ENCODE measurements around the gene SIRT2. TPM values are rescaled to one million over a fixed set of nuclear protein-coding genes. Genes with fewer than 3 reads are reported as not detected.

The SIRT2 gene
- total and polyA plus RNA-seq, 5 donors = 57.6 to 96.5 (median 62.4) TPM

DNA sequence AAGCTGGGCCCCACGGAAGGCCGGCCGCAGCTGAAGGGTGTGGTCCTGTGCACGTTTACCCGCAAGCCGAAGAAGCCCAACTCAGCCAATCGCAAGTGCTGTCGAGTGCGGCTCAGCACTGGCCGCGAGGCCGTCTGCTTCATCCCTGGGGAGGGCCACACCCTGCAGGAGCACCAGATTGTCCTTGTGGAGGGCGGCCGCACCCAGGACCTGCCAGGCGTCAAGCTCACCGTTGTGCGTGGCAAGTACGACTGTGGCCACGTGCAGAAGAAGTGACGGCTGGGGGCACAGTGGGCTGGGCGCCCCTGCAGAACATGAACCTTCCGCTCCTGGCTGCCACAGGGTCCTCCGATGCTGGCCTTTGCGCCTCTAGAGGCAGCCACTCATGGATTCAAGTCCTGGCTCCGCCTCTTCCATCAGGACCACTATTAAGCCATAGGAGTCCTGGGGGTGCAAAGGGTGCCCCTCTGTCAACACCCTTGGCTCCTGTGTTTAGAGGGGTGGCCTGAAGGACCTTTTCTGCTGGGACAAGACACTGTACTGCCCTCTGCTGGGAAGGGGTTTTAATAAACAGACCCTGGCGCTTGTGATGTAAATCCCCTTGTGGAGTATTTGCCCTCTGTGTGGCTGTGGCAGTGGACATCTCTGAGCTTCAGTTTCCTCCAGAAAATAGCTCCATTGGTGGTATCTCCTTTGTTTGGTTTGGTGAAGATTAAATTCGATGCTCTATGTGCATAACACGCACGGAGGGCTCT is 33.2 kb upstream of the SIRT2 start:
- WGBS = 88% methylated on average over 29 of the region's 29 CpGs
- no peaks in the 10 kb centered on the region for H3K27me3 ChIP-seq (ENCODE audit: control insufficient read depth, insufficient read depth)
- peak in 2 of 3 donors; percentile 60 to 71 for DNase-seq

DNA sequence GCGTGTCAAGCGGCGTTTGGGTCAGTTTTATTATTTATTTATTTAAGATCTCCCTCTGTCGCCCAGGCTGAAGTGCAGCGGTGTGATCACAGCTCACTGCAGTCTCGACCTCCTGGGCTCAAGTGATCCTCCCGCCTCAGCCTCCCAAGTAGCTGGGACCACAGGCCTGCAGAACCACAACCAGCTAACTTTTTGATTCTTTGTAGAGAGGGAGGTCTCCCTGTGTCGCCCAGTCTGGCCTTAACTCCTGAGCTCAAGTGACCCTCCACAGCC is 32.0 kb upstream of the SIRT2 start:
- ATAC-seq (no peak), DNase-seq (no peak)
- WGBS = 32% methylated on average over 8 of the region's 8 CpGs
- no peak overlapping the region for H3K27ac ChIP-seq (ENCODE audit: low read length)
- no peaks in the 10 kb centered on the region for H3K9me3 ChIP-seq (ENCODE audit: control insufficient read depth, low read length)
- no peaks in the 10 kb centered on the region for H3K27me3 ChIP-seq (ENCODE audit: control insufficient read depth, insufficient read depth)
- H3K4me3 ChIP-seq (ENCODE audit: low read length) = peak overlapping the region; percentile 87
- H3K4me1 ChIP-seq (ENCODE audit: control insufficient read depth, insufficient read depth, low read length) = no peaks in the 10 kb centered on the region
- intact Hi-C loops (cut with DNase I) = loop anchor here in 1 of 4 donors (5.0 kb wide), 1 partner anchor 79 kb away; no protein-coding TSS in a partner anchor

More for the DNA sequence above, 33.2 kb upstream of the SIRT2 start:
- H3K4me1 ChIP-seq (ENCODE audit: control insufficient read depth, insufficient read depth, low read length) = no peaks in the 10 kb centered on the region
- intact Hi-C loops (cut with DNase I) = loop anchor here in 1 of 4 donors (5.0 kb wide), 1 partner anchor 80 kb away; no protein-coding TSS in a partner anchor
- no peak for ATAC-seq
- no peak overlapping the region for H3K4me3 ChIP-seq (ENCODE audit: low read length)
- H3K9me3 ChIP-seq (ENCODE audit: control insufficient read depth, low read length) = no peaks in the 10 kb centered on the region
- H3K27ac ChIP-seq (ENCODE audit: low read length) = no peak overlapping the region

DNA sequence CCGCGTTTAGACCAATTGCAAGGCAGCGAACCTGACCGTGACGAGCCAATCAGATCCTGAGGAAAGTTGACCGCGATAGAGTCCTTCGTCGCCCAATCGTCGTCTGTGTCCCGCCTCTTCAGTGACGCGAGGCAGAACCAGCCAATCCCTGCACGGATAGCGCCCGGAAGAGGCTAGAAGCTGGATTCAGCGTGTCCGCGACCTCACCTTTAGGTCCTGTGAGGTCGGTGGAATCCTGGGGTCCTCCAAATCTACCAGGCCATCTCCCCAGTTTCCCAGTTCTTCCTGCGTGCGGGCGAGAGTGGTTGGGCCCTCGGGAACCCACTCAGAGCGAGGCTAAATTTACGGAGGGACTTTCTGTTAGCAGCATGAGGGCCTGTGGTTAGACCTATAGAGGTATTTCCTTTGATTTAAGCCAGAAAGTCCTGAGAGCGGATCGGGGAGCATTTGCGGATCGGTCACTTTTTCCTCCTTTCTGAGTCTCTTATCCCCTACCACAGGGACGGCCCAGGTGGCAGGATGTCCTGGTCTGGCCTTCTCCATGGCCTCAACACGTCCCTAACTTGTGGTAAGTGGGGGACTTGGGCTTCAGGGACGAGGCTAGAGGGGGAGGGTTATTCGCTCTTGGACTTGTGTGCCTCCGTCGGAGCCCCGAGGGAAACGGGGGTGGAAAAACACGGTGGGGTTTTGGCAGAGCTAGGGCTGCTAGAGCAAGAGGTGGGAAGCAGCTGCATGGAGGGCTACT is 31.5 kb upstream of the SIRT2 start, which contains the start of gene MRPS12:
TSS of gene MRPS12 (plus strand) at position 169 of the 745 bp plus-strand sequence. CDS start at position 520, 351 bp downstream.
- ATAC-seq = peak; percentile 97 to 98
- WGBS = under 1% methylated on average over 40 of the region's 40 CpGs
- Histone ChIP-seq H3K27ac (ENCODE audit: low read length) (peak within 1 kb of the TSS; percentile 75), H3K9me3 (ENCODE audit: control insufficient read depth, low read length) (no peaks in the 10 kb centered on the region), H3K27me3 (ENCODE audit: control insufficient read depth, insufficient read depth) (no peaks in the 10 kb centered on the region), H3K4me1 (ENCODE audit: control insufficient read depth, insufficient read depth, low read length) (no peaks in the 10 kb centered on the region), H3K4me3 (ENCODE audit: low read length) (peak within 1 kb of the TSS; percentile 87)
- DNase-seq = peak; percentile 98 to 99 (median 99)
- intact Hi-C loops (cut with DNase I) = loop anchor here in 1 of 4 donors (5.0 kb wide), 1 partner anchor 79 kb away; no protein-coding TSS in a partner anchor

DNA sequence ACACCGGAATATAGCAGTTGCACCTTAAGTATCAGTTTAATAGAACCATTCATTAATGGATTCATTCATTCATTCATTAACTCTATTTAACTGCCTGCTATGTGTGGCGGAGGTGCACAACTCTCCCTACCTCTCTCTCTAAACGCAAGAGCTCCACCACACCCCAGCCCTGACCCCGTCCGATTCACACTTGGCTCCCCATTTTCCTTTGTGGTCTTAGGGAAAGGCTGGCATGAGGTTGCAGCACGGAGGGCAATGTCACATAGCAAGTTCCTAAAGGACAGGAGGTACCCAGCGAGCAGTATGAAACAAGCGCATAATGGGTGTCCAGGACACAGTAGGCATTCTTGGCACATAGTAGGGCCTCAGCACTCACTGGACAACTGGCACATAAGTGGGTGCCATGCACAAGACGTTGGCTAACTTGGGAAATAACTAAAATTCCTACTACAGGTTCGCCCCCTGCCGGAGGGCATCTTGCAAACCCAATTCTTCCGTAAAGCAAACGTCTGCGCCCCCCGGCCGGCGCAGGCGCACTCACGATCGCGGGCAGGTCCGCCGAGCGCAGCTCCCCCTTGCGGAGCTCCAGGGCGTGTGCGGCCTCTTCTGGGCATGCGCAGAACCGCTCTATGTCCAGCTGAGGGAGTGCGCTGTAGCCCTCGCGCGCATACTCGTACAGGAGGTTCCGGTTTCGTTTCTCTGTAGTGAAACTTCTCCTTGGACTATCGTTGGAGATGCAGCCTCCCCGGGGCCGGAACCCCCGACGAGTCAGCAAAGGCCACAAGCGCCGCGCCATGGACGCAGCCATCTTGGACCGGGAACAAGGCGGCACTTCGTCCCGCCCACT is 30.7 kb upstream of the SIRT2 start, which contains the start of gene SARS2:
TSS of gene SARS2 (minus strand) at position 835 of the 847 bp plus-strand sequence. CDS start at position 808, 27 bp downstream.
- no peaks in the 10 kb centered on the region for H3K9me3 ChIP-seq (ENCODE audit: control insufficient read depth, low read length)
- WGBS = 3% methylated on average over 49 of the region's 49 CpGs
- ATAC-seq = peak; percentile 86 to 88

DNA sequence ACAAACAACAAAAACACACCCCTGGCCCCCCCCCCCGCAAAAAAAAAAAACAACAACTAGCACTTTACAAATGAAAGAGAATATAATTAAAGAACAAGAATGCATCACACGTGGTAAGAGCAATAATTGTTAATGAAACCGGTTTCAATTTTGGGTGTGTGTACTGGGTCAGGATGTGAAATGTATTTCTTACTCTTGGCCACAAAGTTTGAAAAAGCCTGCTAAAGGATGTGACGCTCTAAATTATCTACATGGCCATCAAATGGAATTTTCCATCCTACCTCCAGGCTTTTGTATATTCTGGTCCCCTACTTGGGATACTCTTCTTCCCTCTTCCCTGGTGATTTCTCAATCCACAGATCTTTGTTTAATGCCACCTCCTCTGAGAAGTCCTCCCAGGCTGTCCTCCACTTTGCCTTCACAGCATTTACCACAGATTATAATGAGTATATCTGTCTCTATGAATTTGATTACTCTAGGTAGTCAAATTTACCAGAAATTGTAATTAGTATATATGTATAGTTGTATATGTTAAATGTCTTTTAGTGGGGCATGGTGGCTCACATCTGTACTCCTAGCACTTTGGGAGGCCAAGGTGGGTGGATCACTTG is 29.1 kb upstream of the SIRT2 start:
- intact Hi-C loops (cut with DNase I) = loop anchor here in 1 of 4 donors (10.0 kb wide), 1 partner anchor 304 kb away; no protein-coding TSS in a partner anchor

More for the DNA sequence above, 30.7 kb upstream of the SIRT2 start, which contains the start of gene SARS2:
- peak within 1 kb of the TSS; percentile 87 for H3K4me3 ChIP-seq (ENCODE audit: low read length)
- no peaks in the 10 kb centered on the region for H3K27me3 ChIP-seq (ENCODE audit: control insufficient read depth, insufficient read depth)
- peak; percentile 92 to 97 (median 97) for DNase-seq
- intact Hi-C loops (cut with DNase I) = loop anchor here in 2 of 4 donors (5.0 to 10.0 kb wide), 2 partner anchors 78 to 305 kb away; no protein-coding TSS in a partner anchor
- H3K4me1 ChIP-seq (ENCODE audit: control insufficient read depth, insufficient read depth, low read length) = no peaks in the 10 kb centered on the region
- peak within 1 kb of the TSS; percentile 75 for H3K27ac ChIP-seq (ENCODE audit: low read length)

DNA sequence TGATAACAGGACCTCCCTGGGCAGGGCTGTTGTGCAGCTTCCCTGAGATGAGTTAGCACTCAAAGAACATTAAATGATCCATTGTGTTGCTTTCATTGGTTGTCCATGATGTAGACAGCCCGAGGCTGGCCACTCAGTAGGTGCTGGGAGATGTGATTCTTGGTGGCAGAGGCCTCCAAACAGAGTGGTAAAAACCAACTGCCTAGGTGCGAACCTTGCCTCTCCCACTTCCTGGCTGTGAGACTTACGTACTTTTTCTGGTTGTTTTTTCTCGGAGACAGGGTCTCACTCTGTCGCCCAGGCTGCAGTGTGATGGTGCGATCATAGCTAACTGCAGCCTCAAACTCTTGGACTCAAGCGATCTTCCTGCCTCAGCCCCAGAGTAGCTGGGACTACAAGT is 25.0 kb upstream of the SIRT2 start:
- no peak for ATAC-seq

More for the DNA sequence above, 29.1 kb upstream of the SIRT2 start:
- no peak for ATAC-seq
- Histone ChIP-seq H3K4me1 (ENCODE audit: control insufficient read depth, insufficient read depth, low read length) (no peaks in the 10 kb centered on the region), H3K9me3 (ENCODE audit: control insufficient read depth, low read length) (no peaks in the 10 kb centered on the region), H3K4me3 (ENCODE audit: low read length) (no peak overlapping the region), H3K27me3 (ENCODE audit: control insufficient read depth, insufficient read depth) (no peaks in the 10 kb centered on the region), H3K27ac (ENCODE audit: low read length) (no peak overlapping the region)
- no peak for DNase-seq
- WGBS = 78% methylated on average over 4 of the region's 4 CpGs

DNA sequence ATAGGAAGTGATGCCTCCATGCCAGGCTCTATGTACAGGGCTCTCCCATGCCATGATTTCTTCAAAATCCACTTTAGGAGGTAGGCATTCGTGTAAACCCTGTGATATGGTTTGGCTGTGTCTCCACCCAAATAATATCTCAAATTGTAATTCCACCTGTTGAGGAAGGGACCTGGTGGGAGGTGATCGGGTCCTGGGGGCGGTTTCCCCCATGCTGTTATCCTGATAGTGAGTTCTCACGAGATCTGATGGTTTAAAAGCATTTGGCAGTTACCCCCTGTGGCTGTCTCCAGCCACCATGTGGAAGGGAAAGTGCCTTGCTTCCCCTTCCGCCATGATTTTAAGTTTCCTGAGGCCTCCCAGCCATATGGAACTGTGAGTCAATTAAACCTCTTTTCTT is 23.1 kb upstream of the SIRT2 start:
- Histone ChIP-seq H3K9me3 (ENCODE audit: control insufficient read depth, low read length) (no peaks in the 10 kb centered on the region), H3K27ac (ENCODE audit: low read length) (no peak overlapping the region), H3K4me3 (ENCODE audit: low read length) (no peak overlapping the region), H3K4me1 (ENCODE audit: control insufficient read depth, insufficient read depth, low read length) (no peaks in the 10 kb centered on the region), H3K27me3 (ENCODE audit: control insufficient read depth, insufficient read depth) (no peaks in the 10 kb centered on the region)
- ATAC-seq = no peak
- DNase-seq = no peak
- intact Hi-C loops (cut with DNase I) = loop anchor here in 1 of 4 donors (10.0 kb wide), 1 partner anchor 298 kb away; no protein-coding TSS in a partner anchor
- WGBS = 87% methylated on average over 5 of the region's 5 CpGs

More for the DNA sequence above, 25.0 kb upstream of the SIRT2 start:
- 94% methylated on average over 7 of the region's 7 CpGs for WGBS
- Histone ChIP-seq H3K27me3 (ENCODE audit: control insufficient read depth, insufficient read depth) (no peaks in the 10 kb centered on the region), H3K27ac (ENCODE audit: low read length) (no peak overlapping the region), H3K4me1 (ENCODE audit: control insufficient read depth, insufficient read depth, low read length) (no peaks in the 10 kb centered on the region), H3K4me3 (ENCODE audit: low read length) (no peak overlapping the region), H3K9me3 (ENCODE audit: control insufficient read depth, low read length) (no peaks in the 10 kb centered on the region)
- DNase-seq = no peak
- intact Hi-C loops (cut with DNase I) = loop anchor here in 1 of 4 donors (10.0 kb wide), 1 partner anchor 300 kb away; no protein-coding TSS in a partner anchor

DNA sequence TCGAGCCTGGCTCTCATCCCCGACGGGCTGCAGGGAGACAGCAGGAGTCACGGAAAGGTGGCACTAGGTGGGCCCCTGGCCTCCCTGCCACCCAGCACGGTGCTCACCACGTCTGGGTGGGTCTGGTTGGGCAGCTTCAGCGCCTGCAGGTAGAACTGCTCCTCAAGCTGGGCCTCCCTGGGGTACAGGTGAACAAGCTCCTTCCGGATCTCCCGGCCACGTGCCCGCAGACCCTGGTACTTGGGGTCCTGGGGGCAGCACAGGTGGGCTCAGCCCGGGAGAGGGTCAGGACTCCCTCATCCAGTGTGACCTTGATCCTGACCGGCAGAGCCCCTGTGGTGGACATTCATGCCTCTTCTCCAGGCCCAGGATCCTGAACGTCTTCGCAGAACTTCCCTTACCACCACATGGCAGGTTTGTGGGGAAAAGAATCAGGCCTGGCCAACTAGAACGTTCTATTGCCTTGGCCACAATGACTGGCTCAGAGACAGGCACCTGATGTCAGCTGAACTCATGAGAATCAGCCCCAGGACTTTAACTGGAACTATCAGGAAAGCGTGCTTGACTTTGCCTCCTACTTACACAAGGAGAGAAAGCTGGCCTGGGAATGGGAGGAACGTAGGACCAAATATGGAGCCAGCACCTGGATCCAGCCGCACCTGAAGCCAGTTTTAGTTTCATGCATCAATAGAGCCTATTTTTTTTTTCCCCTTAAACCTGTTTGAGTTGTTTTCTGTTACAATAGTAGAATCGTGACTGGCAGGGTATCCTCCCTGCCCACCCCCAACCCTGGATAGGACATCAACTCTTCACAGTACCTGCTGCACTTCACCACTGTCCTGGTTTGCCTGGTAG is 22.2 kb upstream of the SIRT2 start:
- 91% methylated on average over 20 of the region's 20 CpGs for WGBS
- Histone ChIP-seq H3K4me3 (ENCODE audit: low read length) (no peak overlapping the region), H3K4me1 (ENCODE audit: control insufficient read depth, insufficient read depth, low read length) (no peaks in the 10 kb centered on the region), H3K27me3 (ENCODE audit: control insufficient read depth, insufficient read depth) (no peaks in the 10 kb centered on the region), H3K27ac (ENCODE audit: low read length) (no peak overlapping the region), H3K9me3 (ENCODE audit: control insufficient read depth, low read length) (no peaks in the 10 kb centered on the region)
- DNase-seq = peak in 1 of 3 donors; percentile 37
- intact Hi-C loops (cut with DNase I) = loop anchor here in 1 of 4 donors (10.0 kb wide), 1 partner anchor 297 kb away; no protein-coding TSS in a partner anchor
- no peak for ATAC-seq

DNA sequence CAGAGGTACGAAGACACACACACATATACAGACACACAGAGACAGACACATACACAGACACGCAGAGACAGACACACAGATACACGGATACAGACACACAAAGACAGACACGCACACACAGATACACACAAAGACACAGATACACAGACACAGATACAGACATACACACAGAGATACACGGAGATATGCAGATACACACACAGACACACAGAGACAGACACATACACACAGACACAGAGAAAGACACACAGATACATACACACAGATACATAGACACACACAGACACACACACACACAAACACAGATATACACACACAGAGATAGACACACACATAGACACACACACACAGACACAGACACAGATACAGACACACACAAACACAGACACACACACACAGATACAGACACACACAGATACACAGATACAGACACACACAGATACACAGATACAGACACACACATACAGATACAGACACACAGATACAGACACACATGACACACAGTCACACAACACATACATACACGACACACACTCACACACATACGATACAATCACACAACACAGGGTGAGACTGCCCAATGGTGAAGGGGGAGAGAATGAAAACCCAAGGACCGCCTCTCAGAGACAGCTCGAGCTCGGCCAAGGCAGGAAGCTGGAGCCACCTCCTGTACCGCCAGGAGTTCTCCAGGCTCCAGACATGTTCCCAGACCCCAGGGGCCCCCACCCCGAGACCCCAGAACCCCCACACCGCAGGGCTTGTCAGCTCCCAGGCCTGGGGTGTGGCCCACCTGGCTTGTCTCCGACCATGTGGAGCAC is 21.4 kb upstream of the SIRT2 start:
- Histone ChIP-seq H3K4me1 (ENCODE audit: control insufficient read depth, insufficient read depth, low read length) (no peaks in the 10 kb centered on the region), H3K27me3 (ENCODE audit: control insufficient read depth, insufficient read depth) (no peaks in the 10 kb centered on the region), H3K9me3 (ENCODE audit: control insufficient read depth, low read length) (no peaks in the 10 kb centered on the region), H3K27ac (ENCODE audit: low read length) (no peak overlapping the region), H3K4me3 (ENCODE audit: low read length) (no peak overlapping the region)
- 66% methylated on average over 14 of the region's 14 CpGs for WGBS
- ATAC-seq = no peak
- intact Hi-C loops (cut with DNase I) = loop anchor here in 1 of 4 donors (10.0 kb wide), 1 partner anchor 296 kb away; no protein-coding TSS in a partner anchor
- no peak for DNase-seq

Data from right cardiac atrium (tissue), 5 donors.